ENCODE measurements around the gene SPNS1. TPM values are rescaled to one million over a fixed set of nuclear protein-coding genes. Genes with fewer than 3 reads are reported as not detected.
"Not testable (repeated sequence)": the region's sequence is repeated elsewhere in the genome, so short reads cannot be mapped to it uniquely, and the experiment has no call there.

Gene SPNS1
- total and polyA plus RNA-seq, 5 experiments from 2014 or later = 12.7 to 45.0 (median 29.7) TPM

GRCh38 chr16:28991687-28992086 is 17.1 kb downstream of the SPNS1 start:
- Mint-ChIP-seq H3K27ac (peak overlapping the region; percentile 40 to 100 (median 90)), H3K36me3 (peaks cover 12 to 54% (median 20%) of the 10 kb centered on the region in 3 donors), H3K4me1 (peaks cover 29 to 75% (median 56%) of the 10 kb centered on the region in 4 donors), H3K27me3 (no peaks in the 10 kb centered on the region), H3K9me3 (peaks cover 0 to 10% (median 2%) of the 10 kb centered on the region in 9 donors), H3K4me3 (peak overlapping the region in 1 of 10 donors; percentile 13)
- no peak for ATAC-seq
- POLR2A ChIA-PET = interaction anchor here (0.5 to 18.9 kb wide), 8 partner anchors 7 to 1589 kb away, joined by 3 to 494 read pairs (median 6); partner anchors contain the start of gene LAT
- no peak for DNase-seq

GRCh38 chr16:28992496-28992895 is 17.9 kb downstream of the SPNS1 start:
- DNase-seq (no peak), ATAC-seq (no peak)
- peak overlapping the region in 1 of 10 donors; percentile 48 for H3K4me3 Mint-ChIP-seq
- H3K36me3 Mint-ChIP-seq = peaks cover 6 to 46% (median 15%) of the 10 kb centered on the region in 3 donors
- H3K9me3 Mint-ChIP-seq = peaks cover 0 to 2% (median 0%) of the 10 kb centered on the region in 9 donors
- peak overlapping the region; percentile 34 to 100 (median 88) for H3K27ac Mint-ChIP-seq
- POLR2A ChIA-PET = interaction anchor here (0.6 to 18.9 kb wide), 6 partner anchors 8 to 1588 kb away, joined by 3 to 494 read pairs (median 8); partner anchors contain the start of gene LAT
- peaks cover 24 to 73% (median 49%) of the 10 kb centered on the region in 4 donors for H3K4me1 Mint-ChIP-seq
- H3K27me3 Mint-ChIP-seq = no peaks in the 10 kb centered on the region

GRCh38 chr16:28998837-28999236 is 24.3 kb downstream of the SPNS1 start:
- H3K27ac Mint-ChIP-seq = peak overlapping the region in 4 of 10 donors; percentile 3 to 57 (median 48)
- no peaks in the 10 kb centered on the region for H3K9me3 Mint-ChIP-seq
- peak overlapping the region in 1 of 10 donors; percentile 15 for H3K4me3 Mint-ChIP-seq
- H3K27me3 Mint-ChIP-seq = no peaks in the 10 kb centered on the region
- peaks cover 7 to 35% (median 19%) of the 10 kb centered on the region in 4 donors for H3K4me1 Mint-ChIP-seq
- H3K36me3 Mint-ChIP-seq = no peaks in the 10 kb centered on the region
- DNase-seq (no peak), ATAC-seq (no peak)
- POLR2A ChIA-PET = interaction anchor here (0.6 to 23.0 kb wide), 5 partner anchors 9 to 25 kb away, joined by 3 to 494 read pairs (median 4); partner anchors contain the start of gene LAT

GRCh38 chr16:28999577-28999976 is 25.0 kb downstream of the SPNS1 start:
- Mint-ChIP-seq H3K4me1 (peaks cover 7 to 30% (median 17%) of the 10 kb centered on the region in 4 donors), H3K27ac (peak overlapping the region in 7 of 10 donors; percentile 10 to 82 (median 56)), H3K4me3 (no peak overlapping the region), H3K9me3 (no peaks in the 10 kb centered on the region), H3K36me3 (no peaks in the 10 kb centered on the region), H3K27me3 (no peaks in the 10 kb centered on the region)
- POLR2A ChIA-PET = interaction anchor here (0.6 to 23.0 kb wide), 4 partner anchors 14 to 816 kb away, joined by 3 to 494 read pairs (median 4); partner anchors contain the start of gene LAT
- ATAC-seq (no peak), DNase-seq (no peak)

GRCh38 chr16:29000019-29000418 is 25.4 kb downstream of the SPNS1 start:
- DNase-seq (no peak), ATAC-seq (no peak)
- H3K9me3 Mint-ChIP-seq = no peaks in the 10 kb centered on the region
- H3K4me1 Mint-ChIP-seq = peaks cover 9 to 30% (median 21%) of the 10 kb centered on the region in 4 donors
- no peak overlapping the region for H3K4me3 Mint-ChIP-seq
- H3K27ac Mint-ChIP-seq = peak overlapping the region in 2 of 10 donors; percentile 13 to 57
- H3K36me3 Mint-ChIP-seq = no peaks in the 10 kb centered on the region
- POLR2A ChIA-PET = interaction anchor here (0.6 to 23.0 kb wide), 3 partner anchors 14 to 815 kb away, joined by 4 to 494 read pairs (median 5); partner anchors contain the start of gene LAT
- H3K27me3 Mint-ChIP-seq = no peaks in the 10 kb centered on the region

- POLR2A ChIA-PET = interaction anchor here (0.6 to 23.0 kb wide), 3 partner anchors 8 to 19 kb away, joined by 3 to 494 read pairs (median 4); partner anchors contain the start of gene LAT
- H3K4me3 Mint-ChIP-seq, H3K27me3 Mint-ChIP-seq, H3K9me3 Mint-ChIP-seq, DNase-seq, H3K36me3 Mint-ChIP-seq, ATAC-seq: not testable (repeated sequence)
- Mint-ChIP-seq H3K27ac (peak overlapping the region in 4 of 10 donors; percentile 30 to 68 (median 48)), H3K4me1 (peaks cover 19 to 41% (median 38%) of the 10 kb centered on the region in 4 donors)
These were observed 30.0 kb downstream of the SPNS1 start for GRCh38 chr16:29004496-29005139.

- peak; percentile 76 to 80 for ATAC-seq
- peak overlapping the region; percentile 90 to 100 (median 95) for H3K27ac Mint-ChIP-seq
- H3K36me3 Mint-ChIP-seq = no peaks in the 10 kb centered on the region
- DNase-seq = peak in 8 of 10 donors; percentile 43 to 88 (median 64)
- H3K4me1 Mint-ChIP-seq = peaks cover 29 to 65% (median 62%) of the 10 kb centered on the region in 4 donors
- peaks cover 0 to 3% (median 0%) of the 10 kb centered on the region in 9 donors for H3K9me3 Mint-ChIP-seq
- peak overlapping the region; percentile 57 to 89 (median 72) for H3K4me3 Mint-ChIP-seq
- POLR2A ChIA-PET = interaction anchor here (0.7 to 23.0 kb wide), 7 partner anchors 9 to 735 kb away, joined by 3 to 494 read pairs (median 7); partner anchors contain the start of genes ATXN2L and LAT
- no peaks in the 10 kb centered on the region for H3K27me3 Mint-ChIP-seq
These were observed 33.4 kb downstream of the SPNS1 start for GRCh38 chr16:29007730-29008593.

GRCh38 chr16:29009050-29009837 is 34.7 kb downstream of the SPNS1 start:
- peak in 1 of 10 donors; percentile 16 for DNase-seq
- Mint-ChIP-seq H3K27me3 (no peaks in the 10 kb centered on the region), H3K36me3 (no peaks in the 10 kb centered on the region), H3K27ac (peak overlapping the region; percentile 90 to 100 (median 96)), H3K9me3 (peaks cover 0 to 3% (median 0%) of the 10 kb centered on the region in 9 donors), H3K4me1 (peaks cover 34 to 76% (median 72%) of the 10 kb centered on the region in 4 donors), H3K4me3 (peak overlapping the region; percentile 36 to 89 (median 79))
- POLR2A ChIA-PET = interaction anchor here (0.7 to 23.0 kb wide), 7 partner anchors 12 to 1450 kb away, joined by 4 to 494 read pairs (median 6); partner anchors contain the start of genes ATXN2L and LAT
- peak in 1 of 2 donors; percentile 7 for ATAC-seq

GRCh38 chr16:29009838-29010166 is 35.2 kb downstream of the SPNS1 start:
- Mint-ChIP-seq H3K9me3 (peaks cover 0 to 3% (median 0%) of the 10 kb centered on the region in 9 donors), H3K27me3 (no peaks in the 10 kb centered on the region), H3K27ac (peak overlapping the region; percentile 90 to 100 (median 96)), H3K36me3 (no peaks in the 10 kb centered on the region), H3K4me3 (peak overlapping the region in 6 of 10 donors; percentile 68 to 89 (median 80)), H3K4me1 (peaks cover 37 to 77% (median 76%) of the 10 kb centered on the region in 4 donors)
- DNase-seq (no peak), ATAC-seq (no peak)
- POLR2A ChIA-PET = interaction anchor here (0.8 to 23.0 kb wide), 5 partner anchors 12 to 187 kb away, joined by 4 to 494 read pairs (median 6); partner anchors contain the start of genes ATXN2L and LAT

GRCh38 chr16:29011112-29011511 is 36.5 kb downstream of the SPNS1 start:
- POLR2A ChIA-PET = interaction anchor here (0.6 to 23.0 kb wide), 8 partner anchors 10 to 818 kb away, joined by 3 to 494 read pairs (median 8); partner anchors contain the start of genes ATXN2L, LAT and SPNS1
- Mint-ChIP-seq H3K4me1 (peaks cover 34 to 78% (median 73%) of the 10 kb centered on the region in 4 donors), H3K27me3 (no peaks in the 10 kb centered on the region), H3K4me3 (peak overlapping the region in 1 of 10 donors; percentile 11), H3K27ac (peak overlapping the region; percentile 80 to 99 (median 96)), H3K9me3 (peaks cover 0 to 3% (median 0%) of the 10 kb centered on the region in 9 donors), H3K36me3 (no peaks in the 10 kb centered on the region)
- ATAC-seq (no peak), DNase-seq (no peak)

GRCh38 chr16:29011851-29012250 is 37.3 kb downstream of the SPNS1 start:
- H3K36me3 Mint-ChIP-seq = no peaks in the 10 kb centered on the region
- H3K27ac Mint-ChIP-seq = peak overlapping the region; percentile 95 to 99 (median 96)
- peaks cover 0 to 3% (median 0%) of the 10 kb centered on the region in 9 donors for H3K9me3 Mint-ChIP-seq

More at GRCh38 chr16:29011851-29012250, 37.3 kb downstream of the SPNS1 start:
- Mint-ChIP-seq H3K27me3 (no peaks in the 10 kb centered on the region), H3K4me3 (peak overlapping the region in 4 of 10 donors; percentile 73 to 80 (median 76)), H3K4me1 (peaks cover 31 to 77% (median 70%) of the 10 kb centered on the region in 4 donors)
- ATAC-seq (no peak), DNase-seq (no peak)
- POLR2A ChIA-PET = interaction anchor here (0.6 to 23.0 kb wide), 6 partner anchors 9 to 817 kb away, joined by 3 to 494 read pairs (median 8); partner anchors contain the start of genes LAT and SPNS1
